Limb (tissue), 2 donors: ENCODE measurements around the gene STX7.
"Not testable (repeated sequence)": the region's sequence is repeated elsewhere in the genome, so short reads cannot be mapped to it uniquely, and the experiment has no call there.

ENCODE experiments used
- DNase-seq, 2 donors: peaks; one replicate each; pipeline ENCODE4 v3.0.0-alpha.2; 2016; ENCODE audit errors: extremely low spot score in 2 of 2

Gene STX7, protein sequence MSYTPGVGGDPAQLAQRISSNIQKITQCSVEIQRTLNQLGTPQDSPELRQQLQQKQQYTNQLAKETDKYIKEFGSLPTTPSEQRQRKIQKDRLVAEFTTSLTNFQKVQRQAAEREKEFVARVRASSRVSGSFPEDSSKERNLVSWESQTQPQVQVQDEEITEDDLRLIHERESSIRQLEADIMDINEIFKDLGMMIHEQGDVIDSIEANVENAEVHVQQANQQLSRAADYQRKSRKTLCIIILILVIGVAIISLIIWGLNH

DNA sequence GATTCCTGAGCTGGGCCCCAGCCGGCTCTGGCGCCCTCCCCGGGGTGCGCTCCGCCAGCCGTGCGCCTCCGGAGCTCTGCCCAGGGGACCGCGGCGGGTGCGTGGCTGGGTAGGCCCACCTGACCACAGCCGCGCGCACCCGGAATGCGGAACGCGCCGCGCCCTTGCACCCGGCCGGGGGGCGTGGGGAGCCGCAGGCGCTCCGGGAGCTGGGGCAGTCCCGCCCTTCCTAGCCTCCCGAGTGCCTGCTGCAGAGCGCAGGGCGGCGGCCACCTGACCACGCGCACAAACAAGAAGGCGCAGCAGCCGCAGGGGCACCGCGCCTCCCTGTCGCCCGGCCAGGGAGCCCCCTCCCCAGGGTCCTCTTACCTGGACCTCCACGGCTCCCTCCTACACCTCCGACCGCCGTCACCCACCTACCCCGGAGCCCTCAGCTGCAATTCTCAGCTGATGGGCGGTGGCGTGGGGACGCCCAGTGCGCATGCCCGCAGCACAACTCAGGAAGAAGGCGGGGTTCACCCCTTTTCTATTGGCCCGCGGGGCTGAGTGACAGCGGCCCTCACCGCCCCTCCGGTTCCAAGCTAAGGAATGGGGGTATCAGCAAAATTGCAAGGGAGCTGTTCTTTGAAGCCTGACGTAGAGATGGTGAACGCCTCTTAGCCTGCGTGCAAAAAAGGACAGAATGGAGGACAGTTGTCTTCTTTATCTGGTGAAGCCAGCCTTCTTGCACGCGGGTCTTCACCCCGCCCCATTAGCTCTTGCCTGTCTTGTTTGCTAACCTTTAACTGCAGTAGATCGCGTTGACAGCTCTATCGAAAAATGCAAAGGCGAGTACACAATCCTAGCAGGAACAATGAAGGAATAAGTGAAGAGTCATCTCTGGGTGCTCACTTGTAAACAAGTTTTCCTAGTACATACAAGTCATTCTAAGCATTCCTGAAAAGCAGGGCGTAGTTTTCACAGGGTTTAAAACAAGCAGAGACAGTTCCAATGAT, at the start of gene STX7:
STX7 (minus strand) TSS at position 479 of the 995 bp plus-strand sequence. CDS start 9,586 bp downstream, outside the sequence.
- DNase-seq = peak; percentile 90 to 92

DNA sequence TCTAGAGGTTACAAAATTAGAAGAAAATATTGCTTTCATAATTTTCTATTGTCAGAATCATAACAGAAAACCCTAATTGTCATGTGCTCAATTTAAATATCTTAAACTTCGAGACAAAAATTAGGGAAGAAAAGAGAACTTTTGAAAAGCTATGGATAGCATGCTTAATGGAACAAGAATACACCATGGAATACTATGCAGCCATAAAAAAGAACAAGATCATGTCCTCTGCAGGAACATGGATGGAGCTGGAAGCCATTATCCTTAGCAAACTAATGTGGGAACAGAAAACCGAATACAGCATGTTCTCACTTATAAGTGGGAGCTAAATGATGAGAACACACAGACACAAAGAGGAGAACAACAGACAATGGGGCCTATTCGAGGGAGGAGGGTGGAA, 47.2 kb upstream of the STX7 start:
- not testable (repeated sequence) for DNase-seq

GRCh38 chr6:132552372-132552771, 39.5 kb upstream of the STX7 start, which contains the start of gene TAAR8:
Gene TAAR8 (plus strand): TSS chr6:132552672. CDS start chr6:132552693, 21 bp downstream.
- no peak for DNase-seq

DNA sequence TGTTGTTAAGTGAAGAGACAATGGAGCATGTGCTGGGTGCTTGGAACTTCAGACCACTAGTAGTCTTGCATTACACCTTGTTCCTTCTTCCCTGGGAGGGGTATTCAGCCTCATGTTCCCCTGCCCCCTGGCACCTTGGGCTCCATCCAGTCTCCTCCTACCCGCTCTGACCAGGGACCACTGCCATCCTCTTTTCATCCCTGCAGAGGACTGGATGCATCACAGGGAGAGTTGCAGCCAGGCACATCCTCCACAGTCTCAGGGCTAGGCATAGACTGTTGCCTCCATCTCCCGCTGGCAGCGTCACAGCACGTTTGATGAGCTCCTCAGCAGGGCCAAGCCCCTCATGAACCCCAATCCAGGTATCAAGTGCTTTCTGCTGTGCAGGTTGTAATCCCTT, 38.3 kb upstream of the STX7 start:
- DNase-seq = no peak

- DNase-seq = no peak
Observed at GRCh38 chr6:132548746-132549463, 36.0 kb upstream of the STX7 start.

DNA sequence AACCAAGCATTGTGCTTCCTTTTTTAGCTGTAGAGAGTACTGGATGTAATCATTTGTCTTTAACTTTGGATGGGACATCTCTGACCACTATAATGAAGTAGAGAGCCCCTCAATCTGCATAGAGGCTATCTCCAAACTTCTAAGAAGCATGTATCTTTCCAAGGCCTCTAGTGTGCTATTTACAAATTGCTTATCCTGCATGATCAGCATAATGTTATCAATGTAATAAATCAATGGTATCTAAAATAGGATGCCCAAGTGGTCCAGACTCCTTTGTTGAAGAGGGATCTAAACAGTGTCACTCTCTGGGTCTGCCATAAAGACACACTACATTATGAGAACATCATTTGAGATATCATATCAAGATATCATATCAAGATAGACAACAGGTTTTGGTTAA, 31.9 kb upstream of the STX7 start:
- no peak for DNase-seq

DNA sequence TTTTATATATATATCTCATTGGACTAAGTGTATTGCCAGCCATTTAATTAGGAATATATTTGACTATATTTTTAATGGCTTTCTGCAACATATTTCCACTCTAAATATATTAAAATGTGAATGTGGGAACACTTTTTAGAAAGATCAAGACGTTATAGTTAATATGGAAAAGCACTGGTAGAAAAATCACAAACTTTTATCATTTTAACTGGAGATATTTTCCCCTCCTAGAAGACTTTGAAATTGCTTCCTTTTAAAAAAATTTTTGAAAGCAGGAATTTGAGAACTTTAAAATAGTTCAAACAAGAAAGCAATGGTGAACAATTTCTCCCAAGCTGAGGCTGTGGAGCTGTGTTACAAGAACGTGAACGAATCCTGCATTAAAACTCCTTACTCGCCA, 25.1 kb upstream of the STX7 start, which contains the start of gene TAAR9:
TAAR9 (plus strand) TSS at position 301 of the 400 bp plus-strand sequence; CDS start at position 314, 13 bp downstream.
- no peak for DNase-seq

DNA sequence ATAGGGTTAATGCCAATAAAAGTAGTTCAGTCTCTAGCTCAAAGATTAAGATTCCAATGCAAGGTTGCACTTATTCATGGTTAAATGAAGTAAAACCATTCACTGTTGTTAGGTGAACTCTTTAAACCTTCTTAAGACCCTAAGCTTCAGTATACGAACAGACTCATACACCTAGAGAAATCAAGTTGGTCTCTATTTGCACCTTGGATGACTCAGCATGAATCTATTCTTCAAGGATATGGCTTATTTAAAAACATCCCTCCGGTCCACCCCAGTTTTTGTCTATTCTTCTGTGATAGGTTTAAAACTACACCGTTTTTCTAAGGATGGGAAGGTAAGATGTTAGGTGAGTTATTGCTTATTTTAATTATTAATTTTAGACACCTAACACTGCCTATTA, 24.2 kb upstream of the STX7 start:
- DNase-seq = no peak

DNA sequence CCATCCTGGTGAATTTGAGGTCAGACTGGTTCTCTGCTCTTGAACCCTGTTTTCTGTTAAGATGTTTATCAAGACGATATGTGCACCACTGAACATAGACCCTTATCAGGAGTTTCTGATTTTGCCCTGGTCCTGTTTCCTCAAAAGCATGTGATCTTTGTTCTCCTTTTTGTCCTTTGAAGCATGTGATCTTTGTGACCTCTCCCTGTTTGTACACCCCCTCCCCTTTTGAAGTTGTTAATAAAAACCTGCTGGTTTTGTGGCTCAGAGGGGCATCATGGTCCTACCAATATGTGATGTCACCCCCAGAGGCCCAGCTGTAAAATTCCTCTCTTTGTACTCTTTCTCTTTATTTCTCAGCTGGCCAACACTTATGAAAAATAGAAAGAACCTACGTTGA, 21.6 kb upstream of the STX7 start:
- DNase-seq = not testable (repeated sequence)

DNA sequence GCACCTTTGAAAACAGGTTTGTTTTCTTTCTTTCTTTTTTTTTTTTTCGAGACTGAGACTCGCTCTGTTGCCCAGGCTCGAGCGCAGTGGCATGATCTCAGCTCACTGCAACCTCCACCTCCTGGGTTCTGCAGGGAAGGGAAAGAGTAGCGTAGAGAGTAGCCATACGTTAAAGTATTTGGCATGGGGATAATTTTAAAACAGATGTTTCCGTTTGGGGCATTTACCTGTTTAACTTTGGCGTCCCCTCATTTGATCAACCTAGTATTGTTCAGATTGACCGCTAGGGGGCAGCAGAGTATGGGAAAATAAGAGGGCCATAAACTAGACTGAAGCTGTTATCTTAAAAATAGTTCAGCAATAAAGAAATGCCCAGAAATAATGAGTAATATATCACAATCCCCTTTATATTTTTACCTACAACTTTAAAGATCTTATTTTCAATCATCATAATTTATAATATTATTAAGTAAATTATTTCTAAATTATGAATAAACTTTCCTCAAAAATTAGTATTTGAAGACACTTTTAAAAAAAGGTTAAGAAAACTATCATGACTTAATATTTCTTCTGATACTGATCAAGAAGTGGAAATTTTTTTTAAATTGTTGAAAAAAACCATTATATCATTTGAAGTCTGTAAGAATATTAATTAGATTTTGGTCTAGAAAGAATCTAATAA, 17.5 kb upstream of the STX7 start:
- peak; percentile 72 to 84 for DNase-seq

DNA sequence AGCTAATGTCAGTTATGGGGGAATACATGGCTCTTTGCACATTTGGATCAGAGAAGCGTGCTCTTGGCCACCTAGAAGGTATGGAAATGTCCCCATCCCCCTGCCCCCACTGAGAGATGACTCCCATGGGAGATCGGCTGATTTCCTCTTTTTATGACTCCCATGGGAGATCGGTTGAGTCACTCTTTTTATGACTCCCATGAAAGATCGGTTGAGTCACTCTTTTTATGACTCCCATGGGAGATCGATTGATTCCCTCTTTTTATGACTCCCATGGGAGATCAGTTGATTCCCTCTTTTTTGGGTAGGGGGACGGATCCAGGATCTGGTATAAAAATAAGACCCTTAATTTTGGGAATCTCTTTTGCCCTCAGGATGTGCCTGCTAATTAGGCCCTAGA, 14.9 kb upstream of the STX7 start:
- no peak for DNase-seq

GRCh38 chr6:132526461-132526860, 13.5 kb upstream of the STX7 start:
- no peak for DNase-seq

GRCh38 chr6:132525866-132526265, 12.9 kb upstream of the STX7 start:
- no peak for DNase-seq

DNA sequence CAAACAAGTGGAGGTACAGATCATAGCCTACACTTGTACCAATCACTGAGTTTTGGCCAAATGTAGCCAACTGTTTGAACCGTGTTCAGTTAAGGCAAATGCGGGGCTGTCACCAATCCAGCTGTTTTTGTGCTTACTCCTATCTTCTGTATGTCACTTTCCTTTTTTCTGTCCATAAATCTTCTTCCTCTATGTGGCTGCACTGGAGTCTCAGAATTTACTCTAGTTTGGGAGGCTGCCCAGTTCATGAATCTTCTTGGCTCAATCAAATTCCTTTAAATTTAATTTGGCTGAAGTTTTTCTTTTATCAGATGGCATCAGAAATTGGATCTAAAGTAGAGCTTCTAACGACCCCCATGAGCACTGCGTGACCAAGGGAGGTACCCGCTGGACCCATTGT, 11.7 kb upstream of the STX7 start:
- no peak for DNase-seq

- DNase-seq = no peak
Observed at GRCh38 chr6:132520953-132521352, 8.0 kb upstream of the STX7 start.

GRCh38 chr6:132515386-132515785, 2.5 kb upstream of the STX7 start:
- DNase-seq = no peak

DNA sequence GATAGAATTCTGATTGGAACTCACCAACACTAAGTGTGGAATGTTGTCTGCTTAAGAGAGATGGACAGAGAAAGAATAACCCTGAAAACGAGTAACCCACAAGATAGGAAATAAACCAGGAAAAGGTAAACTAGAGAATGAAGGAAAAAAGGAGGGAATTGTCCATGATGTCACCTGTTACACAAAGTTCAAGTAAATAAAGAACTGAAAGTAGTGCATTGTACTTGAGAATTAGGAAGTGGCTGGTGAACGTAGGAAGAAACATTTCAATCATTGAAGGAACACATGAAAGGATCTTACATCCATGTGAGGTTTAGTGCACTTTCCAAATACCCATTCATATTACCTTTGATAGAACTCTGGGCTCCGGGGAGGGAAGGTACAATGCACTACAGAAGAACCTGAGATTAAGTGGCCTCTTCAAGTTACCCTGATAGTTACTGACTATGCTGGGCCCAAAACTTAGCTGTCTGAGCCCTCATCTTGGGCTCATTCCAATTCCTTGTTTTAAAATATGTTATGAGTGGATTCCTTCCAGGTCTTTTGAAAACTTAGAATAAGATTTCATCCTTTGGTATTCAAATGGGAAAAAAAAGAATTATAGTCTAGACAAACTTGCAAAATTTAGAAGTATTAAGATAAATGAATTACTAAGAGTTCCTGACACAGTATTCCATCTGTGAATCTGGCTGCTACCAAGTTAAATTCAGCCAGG, 1.1 kb upstream of the STX7 start:
- DNase-seq = no peak

DNA sequence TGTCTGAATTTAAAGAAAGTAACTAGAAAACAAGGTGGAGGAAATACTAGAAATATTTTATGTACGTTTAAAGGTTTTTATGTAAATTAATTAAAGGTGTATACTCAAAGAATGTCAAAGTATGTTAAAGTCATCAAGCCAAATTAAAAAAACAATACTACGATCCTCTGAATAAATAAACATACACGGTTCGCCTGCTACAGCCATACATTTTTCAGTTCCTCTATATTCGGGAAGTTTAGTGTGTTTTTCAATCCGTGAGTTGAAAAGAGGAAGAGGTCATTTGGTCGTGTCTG, 626 bp downstream of the STX7 start:
- peak in 1 of 2 donors; percentile 18 for DNase-seq

- DNase-seq = no peak
Observed at GRCh38 chr6:132511831-132512220, 1.1 kb downstream of the STX7 start.

- no peak for DNase-seq
Observed at GRCh38 chr6:132511210-132511830, 1.6 kb downstream of the STX7 start.
